CD14-positive monocyte (primary cell): Measurements from ENCODE around the gene FAM234A. TPM values are rescaled to one million over a fixed set of nuclear protein-coding genes. Genes with fewer than 3 reads are reported as not detected.

Experiments used
- DNase-seq, 3 donors: peaks; one replicate each; pipeline ENCODE4 v3.0.0-alpha.2; 2011 to 2022
- H2AFZ ChIP-seq: 2 replicates; pipeline ENCODE4 v1.6.0; 2012; ENCODE audit warnings: mild to moderate bottlenecking, low read depth, low read length, inconsistent platforms; ENCODE audit not compliant: insufficient read depth, poor library complexity, severe bottlenecking
- H3K27ac ChIP-seq, 2 donors: 1 replicate in 1 of 2; 2 replicates in 1 of 2; pipeline ENCODE4 v1.5.1; 2012 to 2013; ENCODE audit warnings: low read length in 2 of 2, control low read depth in 1 of 2, inconsistent platforms in 1 of 2, low read depth in 1 of 2, mild to moderate bottlenecking in 1 of 2
- H3K27me3 ChIP-seq, 2 donors: one replicate each; pipeline versions ENCODE4 v1.6.0 to v1.6.1; 2011 to 2013; ENCODE audit warnings: low read length in 2 of 2; ENCODE audit not compliant: control insufficient read depth in 2 of 2, insufficient read depth in 2 of 2
- H3K36me3 ChIP-seq, 2 donors: replicated peaks in 1 of 2; 1 replicate in 1 of 2; 2 replicates in 1 of 2; pipeline versions ENCODE4 v1.5.1 to v1.6.1; 2012 to 2013; ENCODE audit warnings: low read length in 2 of 2, control low read depth in 1 of 2, inconsistent platforms in 1 of 2, mild to moderate bottlenecking in 1 of 2; ENCODE audit not compliant: insufficient read depth in 2 of 2, control insufficient read depth in 1 of 2
- H3K4me1 ChIP-seq, 2 donors: 1 replicate in 1 of 2; 2 replicates in 1 of 2; pipeline versions ENCODE4 v1.5.1 to v1.6.1; 2012 to 2013; ENCODE audit warnings: low read length in 2 of 2, control low read depth in 1 of 2, inconsistent platforms in 1 of 2, mild to moderate bottlenecking in 1 of 2, moderate library complexity in 1 of 2; ENCODE audit not compliant: insufficient read depth in 2 of 2, control insufficient read depth in 1 of 2
- H3K4me2 ChIP-seq: replicated peaks from 2 replicates; pipeline ENCODE3; 2012; ENCODE audit warnings: low read length, moderate library complexity, mild to moderate bottlenecking; ENCODE audit not compliant: poor library complexity, severe bottlenecking; ENCODE audit errors: extremely low read depth
- H3K4me3 ChIP-seq, 3 experiments: fragments of 200-600 bp in 1 of 3; sonication (generic) in 1 of 3; replicated peaks in 1 of 3; 1 replicate in 2 of 3; 2 replicates in 1 of 3; pipeline ENCODE4 v1.5.1; 2011 to 2013; ENCODE audit warnings: low read length in 3 of 3, mild to moderate bottlenecking in 3 of 3, control low read depth in 2 of 3, low read depth in 2 of 3, inconsistent platforms in 1 of 3, moderate library complexity in 1 of 3
- H3K79me2 ChIP-seq: 2 replicates; pipeline ENCODE4 v1.6.0; 2012; ENCODE audit warnings: mild to moderate bottlenecking, control low read depth, inconsistent platforms, low read length, moderate library complexity; ENCODE audit not compliant: insufficient read depth
- H3K9ac ChIP-seq: 2 replicates; pipeline ENCODE4 v1.6.0; 2017; ENCODE audit warnings: low read length, mild to moderate bottlenecking; ENCODE audit not compliant: insufficient read depth, poor library complexity, severe bottlenecking
- H3K9me3 ChIP-seq, 2 donors: replicated peaks in 1 of 2; 1 replicate in 1 of 2; 2 replicates in 1 of 2; pipeline versions ENCODE4 v1.5.1 to v1.6.1; 2012 to 2013; ENCODE audit warnings: low read length in 2 of 2, control low read depth in 1 of 2; ENCODE audit not compliant: control insufficient read depth in 1 of 2, insufficient read depth in 1 of 2
- H4K20me1 ChIP-seq: 2 replicates; pipeline ENCODE4 v1.6.0; 2012; ENCODE audit warnings: mild to moderate bottlenecking, low read length, control low read depth, moderate library complexity; ENCODE audit not compliant: insufficient read depth
- H3K27ac Mint-ChIP-seq, 7 donors: one replicate each; pipeline ENCODE4 v1.8.0; 2020; ENCODE audit warnings: mild to moderate bottlenecking in 7 of 7, mixed read lengths in 7 of 7, moderate library complexity in 6 of 7, inconsistent platforms in 2 of 7
- H3K27me3 Mint-ChIP-seq, 3 donors: one replicate each; pipeline ENCODE4 v1.8.0; 2021 to 2022; ENCODE audit warnings: low read depth in 3 of 3, mild to moderate bottlenecking in 3 of 3, mixed read lengths in 3 of 3, moderate library complexity in 3 of 3, inconsistent platforms in 1 of 3
- H3K36me3 Mint-ChIP-seq, 2 donors: one replicate each; pipeline ENCODE4 v1.8.0; 2020; ENCODE audit warnings: mixed read lengths in 2 of 2, inconsistent platforms in 1 of 2, mild to moderate bottlenecking in 1 of 2
- H3K4me1 Mint-ChIP-seq: one replicate; pipeline ENCODE4 v1.8.0; 2020; ENCODE audit warnings: mild to moderate bottlenecking, mixed read lengths
- H3K4me3 Mint-ChIP-seq, 2 donors: one replicate each; pipeline ENCODE4 v1.8.0; 2020; ENCODE audit warnings: mild to moderate bottlenecking in 2 of 2, mixed read lengths in 2 of 2, moderate library complexity in 1 of 2
- H3K9me3 Mint-ChIP-seq, 7 donors: one replicate each; pipeline ENCODE4 v1.8.0; 2020 to 2022; ENCODE audit warnings: mixed read lengths in 7 of 7, mild to moderate bottlenecking in 6 of 7, moderate library complexity in 6 of 7, inconsistent platforms in 2 of 7
- CTCF ChIP-seq: fragments of 200-600 bp; IDR thresholded peaks from one replicate; pipeline ENCODE4 v1.8.0; 2022; ENCODE audit warnings: antibody characterized with exemption, mild to moderate bottlenecking
- WGBS: methylation state at CpG from one replicate; pipeline ENCODE4 v1.1.5; 2013; ENCODE audit warnings: missing lambda C conversion rate; ENCODE audit not compliant: insufficient coverage; 5-methylcytosine and 5-hydroxymethylcytosine counted together
- intact Hi-C, 2 donors: fragments of 100-400 bp; cut with micrococcal nuclease; formaldehyde crosslinking; loops; one replicate each; pipeline versions ENCODE4 v1.15.0 to v1.15.1; 2023
- polyA plus RNA-seq, 3 donors: library from polyadenylated mRNA; depleted of rRNA in 1 of 3; unstranded in 2 of 3; stranded (reverse) in 1 of 3; fragments of 300-500 nt in 2 of 3; fragments of >200 nt in 1 of 3; fragmentation: Illumina TruSeq in 2 of 3; gene quantifications; 1 replicate in 2 of 3; 2 replicates in 1 of 3; pipeline ENCODE4 v1.2.3, GENCODE V29; 2012 to 2021

FAM234A gene
- polyA plus RNA-seq, 3 donors: 22.5 to 40.4 (median 25.1) TPM

DNA sequence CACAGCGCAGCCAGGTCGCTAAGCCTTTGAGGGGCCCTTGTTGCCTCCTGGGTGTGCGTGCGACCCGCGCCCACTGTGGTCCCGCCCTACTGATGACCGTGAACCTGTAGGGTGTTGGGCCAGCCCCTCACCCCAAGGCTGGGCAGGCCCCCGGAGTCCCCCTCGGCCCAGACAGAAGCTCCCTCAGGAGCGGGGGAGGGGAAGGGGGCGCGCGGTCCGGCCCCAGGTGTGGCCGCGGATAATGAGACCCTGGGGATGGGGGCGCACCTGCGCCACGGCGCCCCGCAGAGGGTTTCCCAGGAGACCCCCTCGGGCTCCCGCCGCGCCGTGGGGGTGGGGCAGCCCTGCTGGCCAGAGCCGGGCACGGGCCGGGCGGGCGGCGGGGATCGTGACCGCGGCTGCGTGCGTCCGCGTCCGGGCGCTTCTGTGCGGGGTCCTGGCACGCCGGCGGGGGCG is 45.4 kb downstream of the FAM234A start:
- peak overlapping the region in 1 of 2 donors; percentile 10 for H3K4me3 Mint-ChIP-seq
- no peaks in the 10 kb centered on the region for H3K79me2 ChIP-seq
- H3K27me3 Mint-ChIP-seq: peaks cover 43 to 66% (median 58%) of the 10 kb centered on the region in 3 donors
- no peak overlapping the region for H2AFZ ChIP-seq
- H3K36me3 Mint-ChIP-seq: no peaks in the 10 kb centered on the region
- intact Hi-C loops: no loop called here
- no peaks in the 10 kb centered on the region for H4K20me1 ChIP-seq
- no peak overlapping the region for H3K4me2 ChIP-seq
- peaks cover 9 to 50% of the 10 kb centered on the region in 2 donors for H3K27me3 ChIP-seq
- TF ChIP-seq CTCF: no peak
- H3K9me3 Mint-ChIP-seq: peaks cover 0 to 7% (median 4%) of the 10 kb centered on the region in 7 donors
- no peak for DNase-seq
- H3K9ac ChIP-seq: no peak overlapping the region
- no peak overlapping the region for H3K27ac ChIP-seq
- H3K4me1 Mint-ChIP-seq: peaks cover 2% of the 10 kb centered on the region
- no peak overlapping the region for H3K4me3 ChIP-seq
- H3K4me1 ChIP-seq: peaks cover 3 to 4% of the 10 kb centered on the region in 2 donors
- peaks cover 0 to 12% of the 10 kb centered on the region in 2 donors for H3K9me3 ChIP-seq
- 9% methylated on average over 47 of the region's 47 CpGs for WGBS
- H3K36me3 ChIP-seq: no peaks in the 10 kb centered on the region
- H3K27ac Mint-ChIP-seq: no peak overlapping the region

GRCh38 chr16:280552-280951 is 45.9 kb downstream of the FAM234A start, which contains the start of gene ARHGDIG:
TSS of gene ARHGDIG (plus strand) at chr16:280591. CDS start at chr16:280681, 90 bp downstream.
- Histone ChIP-seq H3K27ac (no peak within 1 kb of the TSS), H3K4me3 (no peak within 1 kb of the TSS), H3K9me3 (peaks cover 0 to 12% of the 10 kb centered on the region in 2 donors), H3K4me1 (no peaks in the 10 kb centered on the region), H3K9ac (no peak within 1 kb of the TSS), H4K20me1 (no peaks in the 10 kb centered on the region), H3K4me2 (peak within 1 kb of the TSS; percentile 22), H3K79me2 (no peaks in the 10 kb centered on the region), H3K27me3 (peaks cover 9 to 46% of the 10 kb centered on the region in 2 donors), H3K36me3 (no peaks in the 10 kb centered on the region), H2AFZ (no peak within 1 kb of the TSS)
- H3K9me3 Mint-ChIP-seq: peaks cover 0 to 12% (median 5%) of the 10 kb centered on the region in 7 donors
- H3K27ac Mint-ChIP-seq: no peak within 1 kb of the TSS
- H3K4me3 Mint-ChIP-seq: peak within 1 kb of the TSS in 1 of 2 donors; percentile 64
- intact Hi-C loops: no loop called here
- no peaks in the 10 kb centered on the region for H3K36me3 Mint-ChIP-seq
- WGBS: under 1% methylated on average over 54 of the region's 54 CpGs
- no peak for DNase-seq
- H3K27me3 Mint-ChIP-seq: peaks cover 39 to 62% (median 55%) of the 10 kb centered on the region in 3 donors
- peaks cover 2% of the 10 kb centered on the region for H3K4me1 Mint-ChIP-seq
- TF ChIP-seq CTCF: no peak
